Suprapubic skin (tissue), 4 donors: Measurements from ENCODE around the gene RASIP1. TPM values are rescaled to one million over a fixed set of nuclear protein-coding genes. Genes with fewer than 3 reads are reported as not detected.
A peak's percentile ranks its signal among the peaks of the same experiment; 100 is the strongest.

Experiments used
- DNase-seq, 2 donors: peaks; one replicate each; pipeline ENCODE4 v3.0.0-alpha.2; 2019; ENCODE audit warnings: low spot score in 2 of 2
- H3K27ac ChIP-seq: fragments of 200-600 bp; sonication (generic); one replicate; pipeline ENCODE4 v1.5.1; 2019
- H3K27me3 ChIP-seq: fragments of 200-600 bp; sonication (generic); one replicate; pipeline ENCODE4 v1.5.1; 2019
- H3K36me3 ChIP-seq: fragments of 200-600 bp; sonication (generic); one replicate; pipeline ENCODE4 v1.5.1; 2019
- H3K4me1 ChIP-seq: fragments of 200-600 bp; sonication (generic); one replicate; pipeline ENCODE4 v1.5.1; 2019
- H3K4me3 ChIP-seq: fragments of 200-600 bp; sonication (generic); one replicate; pipeline ENCODE4 v1.5.1; 2019; ENCODE audit warnings: mild to moderate bottlenecking
- H3K9me3 ChIP-seq: fragments of 200-600 bp; sonication (generic); one replicate; pipeline ENCODE4 v1.5.1; 2019
- EP300 ChIP-seq: sonication (generic); formaldehyde crosslinking; IDR thresholded peaks from one replicate; pipeline ENCODE4 v1.6.1; 2017; ENCODE audit warnings: antibody characterized with exemption
- POLR2A ChIP-seq, 2 donors: fragments of 450-650 bp; IDR thresholded peaks; one replicate each; pipeline ENCODE4 v1.6.1; 2017; ENCODE audit warnings: antibody characterized with exemption in 2 of 2, mild to moderate bottlenecking in 2 of 2, moderate library complexity in 2 of 2
- POLR2AphosphoS5 ChIP-seq, 3 donors: sonication (generic); formaldehyde crosslinking; IDR thresholded peaks; one replicate each; pipeline ENCODE4 v1.6.1; 2017; ENCODE audit warnings: antibody characterized with exemption in 3 of 3
- WGBS: methylation state at CpG from one replicate; pipeline ENCODE4 v1.1.5; 2018; 5-methylcytosine and 5-hydroxymethylcytosine counted together
- total RNA-seq, 4 donors: library from RNA; depleted of rRNA; stranded (reverse); fragments of >200 nt; gene quantifications; one replicate each; pipeline ENCODE4 v1.1.0, GENCODE V29; 2016
- TF ChIP-seq, protein P1 (sequence below), 2 donors: fragments of 200-600 bp in 1 of 2; fragments of 450-650 bp in 1 of 2; sonication (generic) in 1 of 2; IDR thresholded peaks; one replicate each; pipeline ENCODE4 v1.5.1; 2016 to 2019; ENCODE audit warnings: antibody characterized with exemption in 2 of 2, mild to moderate bottlenecking in 1 of 2, moderate library complexity in 1 of 2

RASIP1 gene
- total RNA-seq, 4 donors from 2014 or later: 5.1 to 16.1 (median 6.5) TPM

DNA sequence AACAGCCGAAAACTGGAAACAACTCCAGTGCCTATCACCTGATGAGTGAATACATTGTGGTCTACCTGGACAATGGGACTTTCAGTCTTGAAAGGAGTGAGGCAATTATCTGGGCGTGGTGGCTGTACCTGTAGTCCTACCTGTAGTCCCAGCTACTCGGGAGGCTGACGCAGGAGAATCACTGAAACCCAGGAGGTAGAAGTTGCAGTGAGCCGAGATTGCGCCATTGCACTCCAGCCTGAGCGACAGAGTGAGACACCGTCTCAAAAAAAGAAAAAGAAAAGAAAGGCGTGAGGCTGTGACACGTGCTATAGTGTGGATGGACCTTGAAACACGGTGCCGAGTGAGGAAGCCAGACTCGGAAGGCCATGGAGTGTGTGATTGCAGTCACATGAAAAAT lies 63.5 kb downstream of the RASIP1 start:
- no peaks in the 10 kb centered on the region for H3K36me3 ChIP-seq
- H3K27me3 ChIP-seq: no peaks in the 10 kb centered on the region
- H3K27ac ChIP-seq: peak overlapping the region; percentile 60
- 81% methylated on average over 12 of the region's 13 CpGs for WGBS
- no peak for DNase-seq
- no peak overlapping the region for H3K4me3 ChIP-seq
- H3K4me1 ChIP-seq: peaks cover 28% of the 10 kb centered on the region
- H3K9me3 ChIP-seq: no peaks in the 10 kb centered on the region
- TF ChIP-seq, protein P1, sequence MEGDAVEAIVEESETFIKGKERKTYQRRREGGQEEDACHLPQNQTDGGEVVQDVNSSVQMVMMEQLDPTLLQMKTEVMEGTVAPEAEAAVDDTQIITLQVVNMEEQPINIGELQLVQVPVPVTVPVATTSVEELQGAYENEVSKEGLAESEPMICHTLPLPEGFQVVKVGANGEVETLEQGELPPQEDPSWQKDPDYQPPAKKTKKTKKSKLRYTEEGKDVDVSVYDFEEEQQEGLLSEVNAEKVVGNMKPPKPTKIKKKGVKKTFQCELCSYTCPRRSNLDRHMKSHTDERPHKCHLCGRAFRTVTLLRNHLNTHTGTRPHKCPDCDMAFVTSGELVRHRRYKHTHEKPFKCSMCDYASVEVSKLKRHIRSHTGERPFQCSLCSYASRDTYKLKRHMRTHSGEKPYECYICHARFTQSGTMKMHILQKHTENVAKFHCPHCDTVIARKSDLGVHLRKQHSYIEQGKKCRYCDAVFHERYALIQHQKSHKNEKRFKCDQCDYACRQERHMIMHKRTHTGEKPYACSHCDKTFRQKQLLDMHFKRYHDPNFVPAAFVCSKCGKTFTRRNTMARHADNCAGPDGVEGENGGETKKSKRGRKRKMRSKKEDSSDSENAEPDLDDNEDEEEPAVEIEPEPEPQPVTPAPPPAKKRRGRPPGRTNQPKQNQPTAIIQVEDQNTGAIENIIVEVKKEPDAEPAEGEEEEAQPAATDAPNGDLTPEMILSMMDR (IDR thresholded peaks at IDR 0.05): no peak
- TF ChIP-seq POLR2A (IDR thresholded peaks at IDR 0.05) (no peak), EP300 (no peak), POLR2AphosphoS5 (IDR thresholded peaks at IDR 0.05) (no peak)

DNA sequence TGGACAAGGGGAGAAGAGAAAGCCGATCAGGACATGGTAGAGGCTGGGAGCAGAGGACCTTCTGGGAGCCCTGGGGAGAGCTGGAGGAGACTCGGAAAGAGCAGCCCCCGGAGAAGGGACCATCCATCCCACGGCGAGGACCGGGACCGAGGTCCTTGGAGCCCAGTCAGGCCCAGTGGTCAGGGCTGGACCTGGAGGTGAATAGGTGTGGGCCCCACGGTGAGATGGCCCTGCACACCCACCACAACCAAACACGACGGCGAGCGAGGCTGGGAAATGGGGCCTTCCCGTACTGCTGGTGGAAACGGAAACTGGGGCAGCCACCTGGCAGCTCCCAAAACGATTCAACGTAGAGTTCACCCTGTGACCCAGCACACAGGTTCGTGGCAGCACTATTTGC lies 63.9 kb downstream of the RASIP1 start:
- Histone ChIP-seq H3K27ac (peak overlapping the region; percentile 73), H3K9me3 (no peaks in the 10 kb centered on the region), H3K4me3 (no peak overlapping the region), H3K36me3 (no peaks in the 10 kb centered on the region), H3K27me3 (no peaks in the 10 kb centered on the region), H3K4me1 (peaks cover 28% of the 10 kb centered on the region)
- no peak for DNase-seq
- 90% methylated on average over 7 of the region's 17 CpGs for WGBS
- no peak for TF ChIP-seq POLR2A (IDR thresholded peaks at IDR 0.05)
- no peak for TF ChIP-seq POLR2AphosphoS5 (IDR thresholded peaks at IDR 0.05)
- TF ChIP-seq, protein P1 (IDR thresholded peaks at IDR 0.05): no peak
- no peak for TF ChIP-seq EP300

DNA sequence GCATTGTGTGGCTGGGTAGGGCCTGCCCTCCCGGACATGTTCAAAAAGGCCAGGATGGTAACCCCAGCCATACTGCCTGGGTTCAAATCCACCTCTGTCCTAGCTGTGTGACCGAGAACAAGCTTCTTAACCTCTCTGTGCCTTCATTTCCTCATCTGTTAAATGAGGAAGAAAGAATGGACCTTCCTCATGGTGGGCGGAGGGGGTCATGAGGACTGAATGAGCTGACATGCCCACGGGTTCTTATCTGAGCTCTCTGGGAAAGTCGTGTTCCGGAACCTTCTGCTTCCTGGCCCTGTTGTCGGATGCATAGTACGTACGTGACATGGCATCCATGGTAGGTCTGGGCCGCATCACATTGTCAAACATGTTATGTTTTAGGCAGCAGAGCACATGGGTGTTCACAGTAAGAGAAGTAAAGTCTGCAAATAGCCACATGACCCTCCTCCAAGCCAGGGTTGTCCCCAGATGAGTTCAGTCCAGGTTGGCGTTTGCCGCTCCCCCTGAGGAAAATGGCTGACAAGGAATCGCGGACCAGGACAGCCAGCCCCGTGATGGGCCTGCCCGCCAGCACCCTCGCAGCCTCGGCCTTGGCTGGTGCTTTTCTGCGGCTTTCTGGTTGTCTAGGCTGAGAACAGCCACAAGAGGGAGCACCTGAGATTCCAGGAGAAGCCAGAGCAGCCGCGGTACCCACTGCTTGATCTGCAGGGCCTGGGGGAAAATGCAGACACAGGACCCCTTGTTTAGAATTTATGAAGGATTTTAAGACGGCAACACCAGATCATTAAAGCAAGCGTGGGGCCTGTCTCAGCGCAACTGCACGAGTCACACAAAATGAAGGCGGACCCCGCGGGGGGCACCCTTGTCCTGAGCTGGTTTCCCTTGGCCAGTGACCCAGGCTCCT lies 65.2 kb downstream of the RASIP1 start:
- TF ChIP-seq, protein P1 (IDR thresholded peaks at IDR 0.05): peak; percentile 72 to 89
- TF ChIP-seq POLR2A (IDR thresholded peaks at IDR 0.05): no peak
- WGBS: 41% methylated on average over 25 of the region's 28 CpGs
- Histone ChIP-seq H3K9me3 (no peaks in the 10 kb centered on the region), H3K4me3 (no peak overlapping the region), H3K27me3 (no peaks in the 10 kb centered on the region), H3K4me1 (peaks cover 28% of the 10 kb centered on the region), H3K27ac (peak overlapping the region; percentile 73), H3K36me3 (no peaks in the 10 kb centered on the region)
- DNase-seq: peak; percentile 90 to 91

DNA sequence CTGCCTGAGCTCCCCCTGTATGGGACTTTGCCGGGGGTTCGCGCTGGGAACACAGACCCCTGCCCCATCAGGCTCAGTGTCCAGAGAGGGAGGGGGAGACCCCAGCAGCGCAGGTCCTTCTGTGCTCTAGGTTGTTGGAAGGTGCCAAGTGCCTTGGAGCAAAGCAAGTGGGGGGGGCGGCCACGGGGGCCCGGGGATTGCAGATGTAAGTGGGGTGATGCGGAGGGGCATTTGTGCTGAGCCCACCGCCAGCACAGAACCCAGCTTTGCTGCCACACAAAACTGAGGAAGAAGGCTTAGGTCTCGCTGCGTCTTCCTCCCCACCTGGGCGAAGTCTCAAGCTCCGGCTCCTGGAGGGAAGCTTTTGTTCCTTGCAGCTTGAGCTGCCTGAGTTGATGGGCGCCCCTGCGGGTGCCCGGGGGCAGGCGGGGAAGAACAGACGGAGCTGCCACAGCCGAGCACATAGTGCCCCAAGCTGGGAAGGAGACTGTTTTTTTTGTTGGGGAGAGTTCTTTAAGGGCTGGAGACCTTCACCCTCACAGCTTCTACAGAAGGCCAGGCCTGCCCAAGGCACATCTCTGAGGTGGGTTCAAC lies 66.1 kb downstream of the RASIP1 start:
- TF ChIP-seq, protein P1 (IDR thresholded peaks at IDR 0.05): no peak
- TF ChIP-seq POLR2AphosphoS5 (IDR thresholded peaks at IDR 0.05) (no peak), POLR2A (IDR thresholded peaks at IDR 0.05) (no peak), EP300 (no peak)
- H3K36me3 ChIP-seq: no peaks in the 10 kb centered on the region
- DNase-seq: no peak
- H3K9me3 ChIP-seq: no peaks in the 10 kb centered on the region
- no peaks in the 10 kb centered on the region for H3K27me3 ChIP-seq
- no peak overlapping the region for H3K4me3 ChIP-seq
- peaks cover 28% of the 10 kb centered on the region for H3K4me1 ChIP-seq
- 90% methylated on average over 16 of the region's 19 CpGs for WGBS
- H3K27ac ChIP-seq: no peak overlapping the region

DNA sequence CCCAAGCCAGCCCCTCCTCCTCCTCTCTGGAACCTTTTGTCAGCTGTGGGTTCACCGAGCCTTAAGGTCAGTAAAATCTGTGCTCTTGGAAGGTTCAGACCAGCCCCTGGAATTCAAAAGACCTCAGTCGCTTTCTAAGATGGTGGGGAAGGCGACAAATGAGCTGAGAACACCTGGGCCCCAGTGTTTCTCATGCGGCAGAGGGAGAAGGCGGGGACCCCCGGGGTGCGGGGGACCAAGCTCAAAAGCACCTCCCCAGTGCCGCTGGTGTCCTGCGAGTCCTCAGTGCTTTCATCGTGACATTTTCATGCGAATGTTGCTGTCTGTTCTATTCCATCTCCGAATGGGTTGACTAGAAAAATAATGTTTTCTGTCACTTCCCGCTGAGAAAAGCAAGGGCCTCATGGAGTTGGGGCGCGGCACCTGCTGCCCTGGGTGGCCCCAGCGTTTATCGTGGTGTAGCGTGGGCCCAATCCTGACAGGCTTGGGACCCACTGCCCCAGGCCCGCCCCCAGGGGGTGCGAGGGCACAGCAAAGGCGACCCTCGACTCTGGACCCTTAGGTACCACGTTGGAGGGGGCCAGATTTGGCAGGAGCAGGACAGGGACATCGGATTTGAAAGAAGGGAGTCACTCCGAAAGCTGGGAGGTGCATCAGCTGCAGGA lies 66.8 kb downstream of the RASIP1 start:
- TF ChIP-seq, protein P1 (IDR thresholded peaks at IDR 0.05): no peak
- TF ChIP-seq POLR2AphosphoS5 (IDR thresholded peaks at IDR 0.05) (no peak), EP300 (no peak), POLR2A (IDR thresholded peaks at IDR 0.05) (no peak)
- Histone ChIP-seq H3K27ac (no peak overlapping the region), H3K4me1 (peaks cover 25% of the 10 kb centered on the region), H3K9me3 (no peaks in the 10 kb centered on the region), H3K36me3 (no peaks in the 10 kb centered on the region), H3K27me3 (no peaks in the 10 kb centered on the region), H3K4me3 (no peak overlapping the region)
- DNase-seq: no peak
- WGBS: 80% methylated on average over 24 of the region's 25 CpGs
